ENCODE data around the gene KCNAB2.
A peak's percentile ranks its signal among the peaks of the same experiment; 100 is the strongest.
"Not testable (repeated sequence)": the region's sequence is repeated elsewhere in the genome, so short reads cannot be mapped to it uniquely, and the experiment has no call there.

Gene KCNAB2

DNA sequence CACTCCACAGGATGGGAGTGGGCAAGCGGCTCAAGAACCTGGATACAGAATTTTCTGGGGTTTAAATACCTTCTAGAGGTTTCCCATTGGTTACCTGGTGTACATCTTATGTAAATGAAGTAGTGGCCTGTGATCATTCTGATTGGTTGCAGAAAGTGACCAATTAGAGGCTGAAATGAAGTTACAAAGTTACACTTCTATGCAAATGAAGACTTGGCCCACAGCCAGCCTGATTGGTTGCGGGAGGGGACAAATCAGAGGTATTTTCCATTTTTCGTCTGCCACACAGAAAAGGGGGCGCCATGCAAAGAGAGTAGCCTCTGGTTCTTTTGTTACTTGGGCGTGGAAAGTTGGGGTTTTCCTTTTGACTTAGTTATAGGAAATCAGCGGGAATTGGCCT is 8.9 kb downstream of the KCNAB2 start:
- DNase-seq (ENCODE audit: low read depth): no peak

DNA sequence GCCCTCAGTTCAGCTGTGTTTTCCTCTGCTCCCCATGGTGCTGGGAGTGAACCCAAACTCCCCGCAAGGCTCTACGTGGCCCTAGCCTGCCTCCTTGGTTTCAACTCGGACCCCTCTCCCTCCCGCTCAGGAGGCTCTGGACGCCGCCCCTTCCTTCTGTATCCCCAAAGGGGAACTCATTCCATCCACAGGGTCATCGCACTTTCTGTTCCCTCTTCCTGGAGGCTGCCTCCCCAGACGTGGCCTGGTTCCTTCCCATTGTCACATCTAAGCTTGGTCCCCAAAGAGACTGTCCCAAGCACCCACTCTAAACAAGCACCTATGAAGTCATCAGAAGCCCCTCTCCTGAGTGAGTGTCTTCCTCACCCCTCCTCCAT is 10.9 kb downstream of the KCNAB2 start:
- DNase-seq (ENCODE audit: low read depth): no peak

DNA sequence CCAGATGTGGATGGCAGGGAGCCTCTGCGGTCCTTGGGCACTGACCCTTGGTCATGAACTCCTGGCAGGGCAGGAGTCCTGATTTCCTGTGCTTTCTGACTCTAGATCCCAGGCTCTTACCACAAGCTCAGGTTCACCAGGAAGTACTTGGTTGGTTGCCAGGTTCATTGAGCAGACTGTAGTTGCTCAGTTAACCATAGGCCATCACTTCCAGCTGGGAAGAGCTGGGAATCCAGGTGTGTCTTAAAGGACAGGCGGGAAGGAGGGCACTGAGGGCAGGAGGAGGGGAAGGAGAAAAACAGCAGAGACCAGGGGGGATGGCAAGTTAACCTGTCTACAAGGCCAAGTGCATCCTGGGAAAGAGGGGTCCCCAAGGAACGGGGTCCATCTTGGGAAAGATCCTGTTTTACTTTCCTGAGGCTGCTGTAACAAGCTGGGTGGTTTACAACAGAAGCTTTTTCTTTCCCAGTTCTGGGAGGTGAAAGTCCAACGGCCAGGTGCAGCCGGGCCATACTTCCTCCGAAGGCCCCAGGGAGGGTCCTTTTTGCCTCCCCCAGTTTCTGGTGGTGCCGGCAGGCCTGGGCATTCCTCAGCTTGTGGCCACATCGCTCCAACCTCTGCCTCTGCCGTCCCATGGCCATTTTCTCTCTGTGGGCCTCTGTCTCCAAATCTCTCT is 11.6 kb downstream of the KCNAB2 start:
- DNase-seq (ENCODE audit: low read depth): no peak

DNA sequence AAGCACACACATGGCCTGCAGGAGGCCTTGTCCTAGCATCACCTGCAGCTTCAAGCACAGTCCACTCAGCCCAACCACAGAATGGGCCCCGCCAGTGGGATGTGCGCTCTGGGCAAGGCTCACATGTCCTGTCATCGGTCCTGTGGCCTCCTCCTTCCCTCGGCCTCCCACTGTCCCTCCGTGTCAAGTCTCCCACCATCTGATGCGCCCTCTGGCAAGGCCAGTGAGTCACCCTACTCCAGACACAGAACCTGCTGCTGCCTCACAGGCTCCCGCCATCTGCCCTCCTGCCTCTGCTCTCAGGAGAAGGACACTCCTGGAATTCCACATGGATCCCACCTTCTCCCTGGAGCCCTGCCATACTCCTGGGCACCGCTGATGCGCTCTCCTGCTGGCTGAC is 14.2 kb downstream of the KCNAB2 start:
- peak; percentile 42 for DNase-seq (ENCODE audit: low read depth)

DNA sequence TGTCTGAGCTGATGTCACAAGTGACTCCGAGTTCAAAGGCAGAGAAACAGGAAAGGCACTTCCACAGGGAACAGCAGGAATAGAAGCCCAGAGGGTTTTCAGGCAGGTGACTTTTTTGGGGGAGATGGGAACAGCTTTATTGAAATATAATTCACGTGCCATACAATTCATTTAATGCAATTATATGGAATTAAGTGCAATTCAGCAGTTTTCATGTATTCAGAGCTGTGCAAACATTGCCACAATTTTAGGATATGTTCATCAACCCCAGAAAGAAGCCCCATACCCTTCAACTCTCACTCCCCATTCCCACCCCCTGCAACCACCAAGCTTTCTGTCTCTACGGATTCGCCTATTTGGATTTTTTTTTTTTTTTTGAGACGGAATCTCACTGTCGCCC is 17.0 kb downstream of the KCNAB2 start:
- DNase-seq (ENCODE audit: low read depth): no peak

DNA sequence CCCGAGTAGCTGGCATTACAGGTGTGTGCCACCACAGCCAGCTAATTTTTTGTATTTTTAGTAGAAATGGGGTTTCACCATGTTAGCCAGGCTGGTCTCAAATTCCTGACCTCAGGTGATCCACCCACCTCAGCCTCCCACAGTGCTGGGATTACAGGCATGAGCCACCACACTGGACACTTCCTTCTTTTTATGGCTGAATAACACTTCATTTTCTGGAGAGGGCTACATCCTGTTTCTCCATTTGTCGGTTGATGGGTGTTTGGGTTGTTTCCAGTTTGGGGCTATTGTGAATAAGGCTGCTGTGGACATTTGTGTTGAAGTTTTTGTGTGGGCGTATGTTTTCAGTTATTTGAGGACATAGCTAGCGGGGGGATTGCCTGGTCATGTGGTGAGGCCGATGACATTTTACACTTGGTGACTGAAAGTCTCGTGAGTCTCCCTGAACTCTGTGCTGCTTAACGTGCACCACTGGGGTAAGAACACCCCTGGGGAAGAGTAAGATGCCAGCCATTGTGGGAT is 17.9 kb downstream of the KCNAB2 start:
- not testable (repeated sequence) for DNase-seq (ENCODE audit: low read depth)

DNA sequence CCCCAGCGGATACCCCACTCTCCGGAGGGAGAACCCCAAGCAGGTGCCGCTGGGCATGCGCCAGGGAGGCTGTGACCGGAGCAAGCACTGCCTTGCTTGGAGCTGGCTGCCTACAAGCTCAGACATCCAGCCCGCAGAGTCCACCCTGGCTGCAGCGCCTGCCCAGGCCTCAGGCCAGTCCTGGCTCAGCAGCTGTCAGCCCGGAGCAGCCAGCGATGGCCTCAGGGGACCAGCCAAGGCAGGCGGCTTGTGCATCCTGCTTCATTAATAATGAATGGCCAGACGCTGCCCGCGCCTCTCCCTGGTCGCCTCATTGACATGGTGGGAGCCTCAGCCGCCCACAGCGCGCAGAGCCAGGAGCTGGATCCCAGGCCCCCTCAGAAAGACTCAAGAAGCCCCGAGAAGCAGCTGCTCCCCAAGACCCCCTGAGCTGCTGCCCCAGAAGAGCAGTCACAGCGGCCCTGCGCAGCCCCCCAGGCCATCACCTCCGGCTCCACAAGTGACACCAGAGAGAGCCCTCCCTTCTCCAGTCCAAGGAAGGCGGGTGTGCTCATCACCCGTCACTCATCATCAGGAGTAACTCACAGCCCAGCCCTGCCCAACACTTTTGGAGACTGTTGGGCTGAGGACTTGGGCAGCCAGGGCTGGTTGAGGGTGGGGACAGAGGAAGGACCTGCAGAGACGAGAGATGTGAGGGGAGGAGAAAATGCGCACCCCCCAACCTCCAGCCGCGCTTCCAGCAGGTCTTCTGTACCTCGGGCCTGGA is 19.6 kb downstream of the KCNAB2 start:
- DNase-seq (ENCODE audit: low read depth): no peak

DNA sequence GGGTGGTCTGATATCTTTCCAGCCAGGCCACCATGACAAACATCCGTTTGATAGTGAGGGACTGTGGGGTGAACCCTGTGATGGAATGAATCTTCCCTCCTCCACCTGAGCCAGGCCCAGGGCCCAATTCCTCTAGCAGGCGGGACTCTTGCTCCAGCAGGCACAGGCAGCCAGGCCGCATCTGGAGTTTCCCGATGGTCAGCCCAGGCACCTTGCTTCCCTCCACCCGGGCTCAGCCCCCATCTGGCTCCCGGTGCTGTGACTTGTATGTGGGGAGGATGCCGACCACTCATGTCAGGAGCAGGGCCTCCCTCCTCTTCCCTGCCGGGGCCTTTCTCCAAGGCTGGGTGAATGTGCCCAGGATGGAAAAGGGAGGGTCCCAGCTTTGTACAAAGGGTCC is 21.0 kb downstream of the KCNAB2 start:
- no peak for DNase-seq (ENCODE audit: low read depth)

DNA sequence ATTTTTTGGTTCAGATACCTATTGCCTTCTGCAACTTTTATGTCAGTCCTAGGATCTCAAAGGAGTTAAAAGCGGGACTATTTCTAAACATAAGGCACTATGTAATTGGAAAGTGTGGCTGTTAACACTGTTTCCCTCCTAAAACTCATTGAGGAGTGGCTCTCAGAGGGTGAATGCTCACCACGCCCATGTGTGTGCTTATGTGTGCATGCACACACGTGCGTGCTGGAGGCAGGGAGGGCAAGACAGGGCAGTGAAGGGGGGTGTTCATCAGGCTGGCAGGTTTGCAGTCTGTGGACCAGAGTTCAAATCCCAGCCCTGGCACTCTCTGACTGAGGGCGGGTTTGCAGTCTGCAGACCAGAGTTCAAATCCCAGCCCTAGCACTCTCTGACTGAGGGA is 22.4 kb downstream of the KCNAB2 start:
- no peak for DNase-seq (ENCODE audit: low read depth)

DNA sequence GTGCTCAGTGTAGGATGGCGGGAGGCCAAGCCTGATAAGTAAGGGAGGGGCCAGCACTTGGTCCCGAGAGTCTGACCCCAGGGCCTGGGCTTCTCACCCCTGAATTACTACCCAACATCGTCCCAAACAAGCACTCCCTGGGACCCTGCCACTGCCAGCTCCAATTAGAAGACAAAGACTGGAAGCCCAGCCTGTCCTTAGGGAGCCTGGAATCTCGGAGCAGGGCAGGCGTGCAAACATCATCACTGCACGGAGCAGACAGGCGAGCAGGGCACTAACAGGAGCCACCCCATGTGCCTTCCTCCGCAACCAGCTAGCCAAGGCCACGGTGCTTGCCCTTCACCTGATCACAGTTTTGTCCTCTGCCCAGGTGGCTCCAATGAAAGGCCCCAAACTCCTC is 23.2 kb downstream of the KCNAB2 start:
- no peak for DNase-seq (ENCODE audit: low read depth)

DNA sequence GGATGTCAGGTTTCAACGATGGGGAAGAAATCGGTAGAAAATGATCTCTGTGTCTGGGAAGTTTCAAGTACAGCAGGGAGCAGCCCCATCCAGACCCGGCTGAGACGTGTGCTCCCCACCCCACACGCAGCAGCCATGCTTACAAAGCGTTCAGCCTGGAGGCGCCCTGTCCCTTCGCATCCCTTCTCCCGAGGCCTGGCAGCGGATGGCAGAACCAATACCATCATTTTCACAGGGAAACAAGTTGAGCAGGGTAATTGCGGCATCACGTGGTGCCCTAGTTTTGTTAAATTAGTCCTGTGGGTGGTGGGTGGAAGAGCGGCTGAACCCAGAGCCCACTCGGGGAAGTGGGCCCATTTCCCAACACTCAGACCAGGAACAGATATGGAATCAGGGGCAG is 23.9 kb downstream of the KCNAB2 start:
- DNase-seq (ENCODE audit: low read depth): no peak

DNA sequence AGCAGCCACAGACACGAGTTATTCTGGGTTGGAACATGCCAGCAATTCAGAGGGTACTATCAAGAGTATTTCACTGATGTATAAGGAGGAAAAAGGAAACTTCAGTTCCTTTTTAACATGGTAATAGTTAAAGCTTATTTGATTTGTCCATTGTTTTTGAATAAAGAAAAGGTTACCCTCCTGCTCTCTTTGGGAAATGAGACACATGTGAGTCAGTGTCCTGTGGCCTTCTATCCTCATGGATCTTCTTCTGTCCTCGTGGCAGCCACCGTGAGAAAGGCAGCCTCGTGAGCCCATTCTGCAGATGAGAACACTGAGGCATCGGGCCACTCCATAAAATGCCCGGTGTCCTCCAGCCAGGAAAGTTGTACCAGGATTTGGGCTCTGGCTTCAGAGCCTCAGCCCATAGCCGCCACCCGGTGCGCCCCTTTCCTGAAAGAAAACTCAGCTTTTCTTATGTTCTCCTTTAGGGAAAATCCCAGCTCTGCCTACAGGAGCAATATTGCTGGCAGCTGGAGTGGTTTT is 24.8 kb downstream of the KCNAB2 start:
- DNase-seq (ENCODE audit: low read depth): peak; percentile 6

DNA sequence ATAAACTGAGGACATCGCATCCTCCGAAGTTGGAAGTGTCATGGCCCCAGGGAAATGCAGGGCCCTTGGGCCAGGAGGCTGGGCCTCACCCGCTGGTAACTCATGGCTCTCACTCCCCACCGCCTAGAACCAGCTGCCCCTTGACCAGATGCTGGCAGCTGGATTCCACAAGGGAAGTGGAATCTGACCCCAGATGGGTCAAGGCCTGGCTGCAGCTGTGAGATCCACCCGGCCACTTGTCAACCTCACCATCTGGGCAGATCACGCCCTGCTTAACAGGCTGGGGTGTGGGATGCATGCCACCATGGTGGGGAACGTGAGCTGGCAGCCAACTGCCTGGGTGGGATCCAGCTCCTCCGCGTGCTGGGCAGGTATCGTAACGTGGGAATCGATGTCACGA is 25.5 kb downstream of the KCNAB2 start:
- DNase-seq (ENCODE audit: low read depth): no peak

DNA sequence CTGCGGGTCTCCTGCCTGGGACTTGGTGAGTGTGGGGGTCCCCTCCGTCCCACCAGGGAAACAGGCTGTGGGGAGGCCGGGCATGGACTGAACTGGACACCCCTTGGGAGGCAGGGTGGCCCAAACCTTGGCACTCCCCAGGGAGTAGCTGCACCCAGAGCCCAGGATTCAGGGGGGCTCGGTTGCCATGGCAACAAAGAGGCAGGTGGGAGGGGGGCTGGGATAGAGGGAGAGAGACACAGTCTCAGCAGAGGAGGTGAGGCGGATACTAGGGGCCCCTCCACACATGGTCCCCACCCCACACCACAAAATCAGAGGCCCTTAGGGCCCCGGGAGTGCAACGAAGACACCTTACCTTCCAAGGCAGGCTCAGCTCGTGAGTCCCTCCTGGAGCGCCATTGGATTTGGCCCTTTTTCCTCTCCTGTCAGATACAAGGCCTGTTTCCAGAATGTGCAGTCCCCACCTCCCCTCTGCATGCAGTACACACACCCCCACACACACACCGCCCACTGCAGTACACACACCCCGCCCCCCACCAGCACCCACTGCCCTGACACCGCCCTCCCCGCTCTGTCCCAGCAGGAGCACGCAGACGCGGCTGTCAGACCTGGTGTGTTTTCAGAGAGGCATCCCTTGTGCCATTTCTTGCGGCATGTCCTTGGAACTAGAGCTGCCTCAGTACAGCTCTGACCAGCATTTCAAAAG is 27.2 kb downstream of the KCNAB2 start:
- no peak for DNase-seq (ENCODE audit: low read depth)

DNA sequence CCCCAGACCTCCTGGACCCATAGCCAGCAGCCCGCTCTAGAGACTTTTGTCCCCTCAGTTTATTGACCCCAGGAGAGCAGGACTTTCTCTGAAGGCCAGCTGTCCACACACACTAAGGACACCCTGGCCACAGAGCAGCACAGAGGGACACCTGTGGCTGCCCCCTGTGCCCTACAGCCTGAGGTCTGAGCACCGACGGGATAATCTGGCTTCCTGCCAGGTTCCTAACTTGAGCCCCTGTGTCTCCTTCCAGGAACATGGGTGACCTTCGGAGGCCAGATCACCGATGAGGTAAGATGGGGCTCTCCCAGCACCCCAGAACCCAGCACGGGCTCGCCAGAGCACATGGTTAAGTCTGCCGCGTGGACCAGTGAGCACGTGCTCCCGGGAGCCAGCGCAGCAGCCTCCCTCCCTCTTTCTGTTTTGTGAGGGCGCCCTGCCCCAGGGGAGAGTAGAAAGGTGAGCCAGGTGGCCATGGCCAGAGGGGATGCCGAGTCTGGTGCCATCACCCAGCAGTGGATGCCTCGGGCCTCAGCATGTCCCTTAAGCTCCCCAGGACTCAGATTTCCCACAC is 27.9 kb downstream of the KCNAB2 start:
- no peak for DNase-seq (ENCODE audit: low read depth)

DNA sequence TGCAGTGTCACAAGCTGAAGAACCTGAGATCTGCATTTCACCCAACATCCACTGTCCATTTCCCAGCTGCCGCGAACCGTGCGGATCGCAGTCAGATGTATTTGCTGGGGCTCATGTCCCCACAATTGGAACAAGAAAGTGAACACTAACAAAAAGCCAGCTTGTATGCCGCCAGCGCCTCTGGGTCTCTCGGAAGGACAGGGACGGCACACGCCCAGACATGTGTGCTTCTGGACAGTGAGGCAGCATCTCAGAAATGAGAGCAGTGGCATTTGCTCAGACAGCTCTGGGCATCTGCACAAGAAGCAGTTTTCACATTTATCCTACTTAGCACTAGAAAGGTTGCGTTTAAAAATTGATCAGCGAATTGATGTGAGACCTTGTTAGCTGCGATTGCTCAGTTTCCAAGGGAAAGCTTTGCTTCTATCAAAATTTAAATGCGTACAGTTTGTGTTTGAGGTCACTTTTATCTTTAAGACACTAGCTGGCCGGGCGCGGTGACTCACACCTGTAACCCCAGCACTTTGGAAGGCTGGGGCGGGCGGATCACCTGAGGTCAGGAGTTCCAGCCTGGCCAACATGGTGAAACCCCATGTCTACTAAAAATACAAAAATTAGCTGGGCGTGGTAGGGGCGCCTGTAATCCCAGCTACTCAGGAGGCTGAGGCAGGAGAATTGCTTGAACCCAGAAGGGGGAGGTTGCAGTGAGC is 28.7 kb downstream of the KCNAB2 start:
- DNase-seq (ENCODE audit: low read depth): no peak

DNA sequence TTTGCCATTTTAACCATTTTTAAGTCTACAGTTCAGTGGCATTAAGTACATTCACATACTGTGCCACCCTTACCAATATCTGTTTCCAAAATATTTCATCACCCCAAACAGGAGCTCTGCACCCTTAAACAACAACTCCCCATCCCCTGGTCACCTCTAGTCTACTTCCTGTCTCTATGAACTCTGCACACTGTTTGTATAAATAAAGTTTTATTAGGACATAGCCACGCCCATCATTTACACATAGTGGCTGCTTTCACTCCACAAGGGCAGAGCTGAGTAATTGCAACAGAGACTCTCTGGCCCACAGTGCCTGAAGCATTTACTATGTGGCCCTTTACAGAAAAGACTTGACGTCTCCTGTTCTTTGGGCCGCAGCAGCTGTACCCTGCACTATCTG is 30.1 kb downstream of the KCNAB2 start:
- DNase-seq (ENCODE audit: low read depth): peak; percentile 20

DNA sequence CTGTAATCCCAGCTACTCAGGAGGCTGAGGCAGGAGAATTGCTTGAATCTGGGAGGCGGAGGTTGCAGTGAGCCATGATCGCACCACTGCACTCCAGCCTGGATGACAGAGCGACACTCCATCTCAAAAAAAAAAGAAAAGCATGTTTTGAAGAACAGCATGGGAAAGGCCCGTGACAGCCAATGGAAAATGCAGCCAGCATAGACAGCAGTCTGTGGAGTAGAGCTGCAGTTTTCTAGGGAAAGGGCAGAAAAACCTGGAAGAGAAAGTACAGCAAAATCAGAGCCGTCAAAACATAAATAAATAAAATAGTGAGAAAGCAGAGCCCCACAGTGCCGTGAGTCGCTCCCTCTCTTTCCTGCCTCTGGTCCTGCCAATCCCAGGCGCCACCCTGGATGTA is 31.4 kb downstream of the KCNAB2 start:
- not testable (repeated sequence) for DNase-seq (ENCODE audit: low read depth)

DNA sequence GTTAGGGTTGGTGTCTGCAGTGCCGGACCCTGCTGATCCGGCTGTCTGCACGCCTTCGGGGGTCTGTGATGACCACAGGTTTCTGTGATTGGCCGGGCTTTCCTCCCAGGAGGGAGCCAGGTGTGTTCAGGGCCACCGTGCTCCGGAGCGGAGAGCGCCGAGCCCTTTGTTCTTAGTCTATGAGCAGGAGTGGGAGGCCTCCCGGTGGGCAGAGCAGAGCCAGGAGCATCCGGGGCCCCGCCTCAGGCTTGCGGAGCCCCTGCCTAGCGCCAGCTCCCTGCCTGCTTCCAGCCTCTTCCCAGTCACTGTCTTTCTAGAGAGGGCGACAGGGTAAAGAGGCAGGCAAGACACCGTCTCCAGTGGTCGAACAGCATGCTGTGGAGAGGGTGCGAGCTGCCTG is 31.8 kb downstream of the KCNAB2 start:
- no peak for DNase-seq (ENCODE audit: low read depth)

DNA sequence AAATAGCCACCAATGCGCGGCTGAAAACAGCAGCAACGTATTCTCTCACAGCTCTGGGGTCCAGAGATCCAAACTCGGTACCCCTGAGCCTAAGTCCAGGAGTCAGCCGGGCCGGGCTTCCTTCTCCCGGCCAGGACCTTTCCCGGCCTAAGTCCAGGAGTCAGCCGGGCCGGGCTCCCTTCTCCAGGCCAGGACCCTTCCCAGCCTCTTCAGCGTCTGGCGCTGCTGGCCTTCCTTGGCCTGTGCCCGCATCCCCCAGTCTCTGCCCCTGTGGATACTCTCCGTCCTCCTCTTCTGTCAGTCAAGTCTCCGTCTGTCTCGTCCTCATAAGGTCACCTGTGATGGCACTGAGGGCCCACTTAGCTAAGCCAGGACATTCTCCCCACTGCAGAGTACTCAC is 32.2 kb downstream of the KCNAB2 start:
- no peak for DNase-seq (ENCODE audit: low read depth)

DNA sequence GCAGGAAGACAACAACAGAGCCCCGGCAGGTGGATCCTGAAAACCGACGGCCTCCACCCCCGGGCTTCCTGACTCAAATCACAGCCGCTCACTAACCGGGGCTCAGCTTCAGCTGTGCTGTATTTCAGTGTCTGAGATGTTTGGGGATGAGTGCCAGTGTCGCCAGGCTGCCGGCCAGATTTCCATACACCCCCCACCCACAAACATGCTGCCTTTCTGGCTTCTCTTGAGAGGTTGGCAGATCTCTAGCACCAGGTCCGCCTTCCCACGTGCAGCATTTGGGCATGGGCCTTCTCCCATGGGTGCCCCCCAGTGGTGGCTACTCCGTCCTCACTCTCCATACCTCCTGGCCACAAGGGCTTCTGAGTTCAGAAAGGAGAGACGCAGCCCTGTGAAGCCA is 34.8 kb downstream of the KCNAB2 start:
- DNase-seq (ENCODE audit: low read depth): no peak

DNA sequence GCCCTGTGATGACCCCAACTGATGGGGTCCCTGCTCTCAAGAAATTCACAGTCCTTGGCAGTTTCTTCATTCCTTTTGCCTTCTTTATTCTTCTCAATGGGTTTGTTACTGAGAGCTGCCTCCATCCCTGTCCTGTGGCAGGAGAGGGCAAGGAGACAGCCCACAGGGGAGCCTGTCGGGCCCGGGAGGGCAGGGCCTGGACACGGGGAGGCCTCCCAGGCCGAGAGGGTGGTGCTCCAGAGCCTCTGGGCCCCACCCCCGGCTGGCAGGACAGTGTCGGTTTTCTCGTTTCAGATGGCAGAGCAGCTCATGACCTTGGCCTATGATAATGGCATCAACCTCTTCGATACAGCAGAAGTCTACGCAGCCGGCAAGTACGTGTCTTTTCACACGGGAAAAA is 36.2 kb downstream of the KCNAB2 start:
- DNase-seq (ENCODE audit: low read depth): no peak

All from EH (cell line).